Panc1 (cell line): ENCODE measurements around the gene DTNB. TPM values are rescaled to one million over a fixed set of nuclear protein-coding genes. Genes with fewer than 3 reads are reported as not detected.

ENCODE experiments used
- ATAC-seq: fragments of 200-7000 bp; cut with Tn5 transposase; 2 replicates; pipeline ENCODE4 v1.9.1; 2020; ENCODE audit warnings: mild to moderate bottlenecking, moderate library complexity
- BruUV-seq: library from RNA; stranded (reverse); fragments of 400-500 nt; replicated peaks from 2 replicates; lab custom pipeline; 2021; lab: Mats Ljungman, UMichigan
- CTCF ChIA-PET: fragments of 300-600 bp; sonication (Branson Sonifier 250); formaldehyde crosslinking; loops from one replicate; lab custom pipeline; 2022; ENCODE audit warnings: antibody characterized with exemption; lab: Charles Lee
- POLR2A ChIA-PET: fragments of 300-600 bp; sonication (Branson Sonifier 250); formaldehyde crosslinking; loops from one replicate; lab custom pipeline; 2022; ENCODE audit warnings: antibody characterized with exemption; lab: Charles Lee
- DNase-seq: peaks from one replicate; pipeline ENCODE4 v3.0.0-alpha.2; 2010; ENCODE audit warnings: low read depth, low spot score
- H3K27ac ChIP-seq: 2 replicates; pipeline ENCODE4 v1.5.1; 2011; ENCODE audit warnings: mild to moderate bottlenecking, low read length, inconsistent platforms
- H3K27me3 ChIP-seq: fragments of 200-500 bp; sonication (Bioruptor generic); 2 replicates; pipeline ENCODE4 v1.6.0; 2014; ENCODE audit warnings: low read length, inconsistent platforms; ENCODE audit not compliant: control insufficient read depth, insufficient read depth
- H3K36me3 ChIP-seq: fragments of 200-500 bp; sonication (Bioruptor generic); 2 replicates; pipeline ENCODE4 v1.5.1; 2014; ENCODE audit warnings: inconsistent platforms, mild to moderate bottlenecking, low read length, moderate library complexity; ENCODE audit not compliant: control insufficient read depth, insufficient read depth
- H3K4me1 ChIP-seq: 2 replicates; pipeline ENCODE4 v1.5.1; 2011; ENCODE audit warnings: inconsistent platforms, mild to moderate bottlenecking, low read length, moderate library complexity; ENCODE audit not compliant: control insufficient read depth, insufficient read depth
- H3K4me3 ChIP-seq, 2 experiments: 2 replicates each; pipeline ENCODE4 v1.5.1; 2011 to 2012; ENCODE audit warnings: low read depth in 2 of 2, low read length in 2 of 2, mild to moderate bottlenecking in 2 of 2, inconsistent platforms in 1 of 2, moderate library complexity in 1 of 2
- H3K9me3 ChIP-seq: fragments of 200-500 bp; sonication (Bioruptor generic); 2 replicates; pipeline ENCODE4 v1.5.1; 2014; ENCODE audit warnings: low read depth, mild to moderate bottlenecking, inconsistent platforms, low read length, moderate library complexity; ENCODE audit not compliant: control insufficient read depth, insufficient read depth
- CTCF ChIP-seq: fragments of 450-650 bp; IDR thresholded peaks from 2 replicates; pipeline ENCODE4 v1.5.1; 2017; ENCODE audit warnings: mild to moderate bottlenecking
- POLR2AphosphoS5 ChIP-seq: IDR thresholded peaks from 2 replicates; pipeline ENCODE4 v1.6.1; 2012; ENCODE audit warnings: mild to moderate bottlenecking, low read depth, low read length, moderate library complexity
- REST ChIP-seq, 2 experiments: IDR thresholded peaks; 2 replicates each; pipeline ENCODE4 v1.6.1; 2011 to 2012; ENCODE audit warnings: low read depth in 2 of 2, control low read depth in 1 of 2, low read length in 1 of 2, mild to moderate bottlenecking in 1 of 2, moderate library complexity in 1 of 2; ENCODE audit not compliant: insufficient read depth in 1 of 2
- SIN3A ChIP-seq: IDR thresholded peaks from 2 replicates; pipeline ENCODE4 v1.6.1; 2012; ENCODE audit warnings: low read depth, mild to moderate bottlenecking, low read length, moderate library complexity, borderline replicate concordance; ENCODE audit not compliant: insufficient read depth
- TCF7L2 ChIP-seq: IDR thresholded peaks from 2 replicates; pipeline ENCODE4 v1.6.1; 2011; ENCODE audit warnings: mild to moderate bottlenecking, low read depth, low read length, inconsistent platforms
- in situ Hi-C: cut with HindIII; loops from 2 replicates; pipeline ENCODE4 v1.10.0; 2016; ENCODE audit warnings: low sequenced_read_pairs, low pct_unique_long_range_greater_than_20kb
- intact Hi-C: fragments of 100-400 bp; cut with micrococcal nuclease; formaldehyde crosslinking; loops from one replicate; pipeline ENCODE4 v1.10.0; 2022; ENCODE audit not compliant: unreplicated experiment
- total RNA-seq: library from RNA; stranded (reverse); gene quantifications from one replicate; pipeline ENCODE4 v1.2.1, GENCODE V29; 2021; ENCODE audit not compliant: unreplicated experiment

The DTNB gene
- total RNA-seq, 1 experiment from 2014 or later, result 37.8 TPM

- intact Hi-C loops (no loop called here), in situ Hi-C loops (no loop called here)
- ChIA-PET CTCF (no interaction called here), POLR2A (no interaction called here)
- ATAC-seq (0 out of 2 replicates have a peak, but pooled peaks have one; percentile 40), DNase-seq (no peak)
- Histone ChIP-seq H3K36me3 (no peaks in the 10 kb centered on the region), H3K27ac (no peak overlapping the region), H3K9me3 (no peaks in the 10 kb centered on the region), H3K4me1 (no peaks in the 10 kb centered on the region), H3K4me3 (no peak overlapping the region), H3K27me3 (no peaks in the 10 kb centered on the region; the same call in 1 of the 2 replicates)
- no TSS peak for BruUV-seq
- no peak for TF ChIP-seq REST (IDR thresholded peaks at IDR 0.05; ENCODE audit: insufficient read depth in 1 of 2, low read depth in 2 of 2, low read length in 1 of 2)
- no peak for TF ChIP-seq POLR2AphosphoS5
- no peak for TF ChIP-seq SIN3A
- TF ChIP-seq CTCF, result no peak
- TF ChIP-seq TCF7L2, result no peak
Observed at GRCh38 chr2:25349397-25349796, 324.0 kb downstream of the DTNB start.

GRCh38 chr2:25347846-25348245 lies 325.5 kb downstream of the DTNB start:
- no peak overlapping the region for H3K27ac ChIP-seq
- ATAC-seq (peak; percentile 20; the same call in 1 of the 2 replicates), DNase-seq (no peak)
- ChIA-PET POLR2A (interaction anchor here (0.5 to 0.7 kb wide), 2 partner anchors 89 to 551 kb away, joined by 3 to 6 read pairs; no protein-coding TSS in a partner anchor), CTCF (interaction anchor here (0.6 to 1.1 kb wide), 3 partner anchors 14 to 183 kb away, joined by 3 to 9 read pairs (median 4); no protein-coding TSS in a partner anchor)
- in situ Hi-C loops, result no loop called here
- intact Hi-C loops, result no loop called here
- H3K36me3 ChIP-seq, result no peaks in the 10 kb centered on the region
- no peak overlapping the region for H3K4me3 ChIP-seq
- no TSS peak for BruUV-seq
- no peaks in the 10 kb centered on the region for H3K9me3 ChIP-seq
- no peaks in the 10 kb centered on the region for H3K4me1 ChIP-seq
- no peaks in the 10 kb centered on the region; the same call in 1 of the 2 replicates for H3K27me3 ChIP-seq
- TF ChIP-seq REST (IDR thresholded peaks at IDR 0.05; ENCODE audit: insufficient read depth in 1 of 2, low read depth in 2 of 2, low read length in 1 of 2), result no peak
- no peak for TF ChIP-seq CTCF
- TF ChIP-seq TCF7L2, result no peak
- TF ChIP-seq SIN3A, result no peak
- no peak for TF ChIP-seq POLR2AphosphoS5
